ENCODE results near the gene HIBCH. TPM values are rescaled to one million over a fixed set of nuclear protein-coding genes. Genes with fewer than 3 reads are reported as not detected.
"Not testable (repeated sequence)": the region's sequence is repeated elsewhere in the genome, so short reads cannot be mapped to it uniquely, and the experiment has no call there.

HIBCH gene
- total RNA-seq, 1 experiment from 2014 or later, result 24.7 TPM

- H3K27ac ChIP-seq (ENCODE audit: low read depth, low read length); H4K20me1 ChIP-seq (ENCODE audit: insufficient read depth); H3K4me3 ChIP-seq (replicated peaks in 1 of 2; ENCODE audit: low read depth in 1 of 2, low read length in 2 of 2); RAD21 ChIA-PET (ENCODE audit: low non-redundant PET in 1 of 2, low total read pairs in 2 of 2, uncharacterized antibody in 2 of 2, unreplicated experiment in 2 of 2); POLR2A ChIA-PET; H3K9me2 ChIP-seq (ENCODE audit: insufficient read depth); H3K9ac ChIP-seq (ENCODE audit: low read length); BruUV-seq (replicated peaks); H3K27me3 ChIP-seq (ENCODE audit: insufficient read depth, low read length); H2AFZ ChIP-seq (ENCODE audit: low read depth, low read length, poor library complexity, severe bottlenecking); DNase-seq (ENCODE audit: low read depth, low spot score); H3K36me3 ChIP-seq (ENCODE audit: control insufficient read depth in 1 of 2, insufficient read depth in 2 of 2, low read length in 2 of 2); H3K9me3 ChIP-seq (ENCODE audit: control insufficient read depth in 1 of 2, insufficient read depth in 1 of 2, low read depth in 1 of 2, low read length in 2 of 2): not testable (repeated sequence)
- CTCF ChIA-PET, result interaction anchor here (1.0 kb wide), 1 partner anchor 224 kb away, joined by 4 read pairs; no protein-coding TSS in a partner anchor
- Histone ChIP-seq H3K79me2 (ENCODE audit: insufficient read depth, low read length) (peaks cover 49% of the 10 kb centered on the region), H3K4me1 (ENCODE audit: control insufficient read depth in 1 of 2, insufficient read depth in 2 of 2, low read length in 2 of 2) (peaks cover 17 to 19% of the 10 kb centered on the region in 2 experiments), H3K4me2 (ENCODE audit: low read length) (peak overlapping the region; percentile 45)
- intact Hi-C loops (cut with micrococcal nuclease), result loop anchor here (10.0 kb wide), 2 partner anchors 518 to 648 kb away; partner anchors contain the start of gene ASNSD1
- ATAC-seq, result peak; percentile 73
- TF ChIP-seq FOSL1 (IDR thresholded peaks at IDR 0.05; ENCODE audit: low read depth) (peak; percentile 37; the same call in 1 of the 2 replicates), JUND (IDR thresholded peaks at IDR 0.05) (peak; percentile 51)
Observed at GRCh38 chr2:190312635-190313025, 7.0 kb downstream of the HIBCH start.

DNA sequence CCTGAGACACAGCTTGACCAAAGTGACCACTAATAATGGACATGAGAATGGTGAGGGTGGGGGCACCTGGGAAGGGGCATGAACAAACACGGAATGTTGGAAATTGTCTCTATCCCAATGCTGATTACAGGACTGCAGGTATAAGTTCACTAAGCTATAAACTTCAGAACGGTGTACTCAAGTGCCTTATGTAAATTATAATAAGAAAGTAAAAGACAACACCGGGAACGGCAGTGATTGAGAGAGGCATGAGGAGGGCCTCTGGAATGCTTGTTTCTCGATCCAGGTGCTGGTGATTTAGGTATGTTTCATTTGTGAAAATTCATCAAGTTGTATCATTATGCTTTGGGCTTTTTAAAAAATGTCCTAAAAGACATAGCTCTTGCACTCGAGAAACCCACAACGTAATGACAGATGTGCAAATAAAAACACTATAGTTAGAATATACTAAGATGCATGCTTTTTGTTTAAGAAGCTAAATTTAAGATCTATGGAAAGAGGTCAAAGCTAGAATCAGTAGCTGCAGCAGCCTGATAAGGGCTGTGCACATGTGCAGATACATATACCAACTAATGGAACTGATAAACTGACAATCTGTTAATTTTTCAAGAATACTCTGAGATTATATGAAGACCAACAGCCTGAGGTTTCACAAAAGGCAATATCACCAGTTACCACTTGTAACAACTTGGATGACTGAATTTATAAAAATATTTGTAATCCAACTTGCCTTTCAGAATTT, 7.6 kb downstream of the HIBCH start:
- POLR2A ChIA-PET, result no interaction called here
- Histone ChIP-seq H3K9me3 (ENCODE audit: control insufficient read depth in 1 of 2, insufficient read depth in 1 of 2, low read depth in 1 of 2, low read length in 2 of 2) (no peaks in the 10 kb centered on the region), H3K4me2 (ENCODE audit: low read length) (peak overlapping the region; percentile 45), H3K27me3 (ENCODE audit: insufficient read depth, low read length) (no peaks in the 10 kb centered on the region), H4K20me1 (ENCODE audit: insufficient read depth) (no peaks in the 10 kb centered on the region), H2AFZ (ENCODE audit: low read depth, low read length, poor library complexity, severe bottlenecking) (no peak overlapping the region), H3K9me2 (ENCODE audit: insufficient read depth) (no peaks in the 10 kb centered on the region), H3K4me3 (replicated peaks in 1 of 2; ENCODE audit: low read depth in 1 of 2, low read length in 2 of 2) (no peak overlapping the region), H3K4me1 (ENCODE audit: control insufficient read depth in 1 of 2, insufficient read depth in 2 of 2, low read length in 2 of 2) (peaks cover 17 to 19% of the 10 kb centered on the region in 2 experiments), H3K9ac (ENCODE audit: low read length) (no peak overlapping the region), H3K27ac (ENCODE audit: low read depth, low read length) (no peak overlapping the region), H3K36me3 (ENCODE audit: control insufficient read depth in 1 of 2, insufficient read depth in 2 of 2, low read length in 2 of 2) (peaks cover 0 to 3% of the 10 kb centered on the region in 2 experiments; a peak in 2 of 4 replicates), H3K79me2 (ENCODE audit: insufficient read depth, low read length) (peaks cover 43% of the 10 kb centered on the region)
- DNase-seq (ENCODE audit: low read depth, low spot score) (no peak), ATAC-seq (no peak)
- no TSS peak for BruUV-seq (replicated peaks)
- intact Hi-C loops (cut with micrococcal nuclease), result loop anchor here (10.0 kb wide), 2 partner anchors 517 to 647 kb away; partner anchors contain the start of gene ASNSD1
- CTCF ChIA-PET, result interaction anchor here (1.0 kb wide), 1 partner anchor 223 kb away, joined by 4 read pairs; no protein-coding TSS in a partner anchor
- RAD21 ChIA-PET (ENCODE audit: low non-redundant PET in 1 of 2, low total read pairs in 2 of 2, uncharacterized antibody in 2 of 2, unreplicated experiment in 2 of 2), result no interaction called here
- no peak for TF ChIP-seq SIN3A (IDR thresholded peaks at IDR 0.05; ENCODE audit: low read depth)
- TF ChIP-seq MAX (IDR thresholded peaks at IDR 0.05), result no peak
- no peak for TF ChIP-seq RAD21 (IDR thresholded peaks at IDR 0.05; ENCODE audit: low read depth)
- no peak for TF ChIP-seq ELF1 (IDR thresholded peaks at IDR 0.05; ENCODE audit: borderline replicate concordance, low read depth)
- no peak for TF ChIP-seq EZH2 (IDR thresholded peaks at IDR 0.05)
- no peak for TF ChIP-seq ZFX (IDR thresholded peaks at IDR 0.05)
- TF ChIP-seq ZNF274 (IDR thresholded peaks at IDR 0.05; ENCODE audit: low read depth, low read length), result no peak
- TF ChIP-seq EGR1 (IDR thresholded peaks at IDR 0.05; ENCODE audit: low read depth), result no peak
- no peak for TF ChIP-seq FOSL1 (IDR thresholded peaks at IDR 0.05; ENCODE audit: low read depth)
- TF ChIP-seq, protein P1, sequence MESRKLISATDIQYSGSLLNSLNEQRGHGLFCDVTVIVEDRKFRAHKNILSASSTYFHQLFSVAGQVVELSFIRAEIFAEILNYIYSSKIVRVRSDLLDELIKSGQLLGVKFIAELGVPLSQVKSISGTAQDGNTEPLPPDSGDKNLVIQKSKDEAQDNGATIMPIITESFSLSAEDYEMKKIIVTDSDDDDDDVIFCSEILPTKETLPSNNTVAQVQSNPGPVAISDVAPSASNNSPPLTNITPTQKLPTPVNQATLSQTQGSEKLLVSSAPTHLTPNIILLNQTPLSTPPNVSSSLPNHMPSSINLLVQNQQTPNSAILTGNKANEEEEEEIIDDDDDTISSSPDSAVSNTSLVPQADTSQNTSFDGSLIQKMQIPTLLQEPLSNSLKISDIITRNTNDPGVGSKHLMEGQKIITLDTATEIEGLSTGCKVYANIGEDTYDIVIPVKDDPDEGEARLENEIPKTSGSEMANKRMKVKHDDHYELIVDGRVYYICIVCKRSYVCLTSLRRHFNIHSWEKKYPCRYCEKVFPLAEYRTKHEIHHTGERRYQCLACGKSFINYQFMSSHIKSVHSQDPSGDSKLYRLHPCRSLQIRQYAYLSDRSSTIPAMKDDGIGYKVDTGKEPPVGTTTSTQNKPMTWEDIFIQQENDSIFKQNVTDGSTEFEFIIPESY (IDR thresholded peaks at IDR 0.05; ENCODE audit: extremely low read depth, insufficient replicate concordance, low read length), result no peak
- no peak for TF ChIP-seq YY1 (IDR thresholded peaks at IDR 0.05; ENCODE audit: extremely low read depth, insufficient replicate concordance, low read depth, low read length)
- no peak for TF ChIP-seq JUND (IDR thresholded peaks at IDR 0.05)
- no peak for TF ChIP-seq POLR2AphosphoS5 (IDR thresholded peaks at IDR 0.05; ENCODE audit: low read depth, low read length)
- TF ChIP-seq, protein P2, sequence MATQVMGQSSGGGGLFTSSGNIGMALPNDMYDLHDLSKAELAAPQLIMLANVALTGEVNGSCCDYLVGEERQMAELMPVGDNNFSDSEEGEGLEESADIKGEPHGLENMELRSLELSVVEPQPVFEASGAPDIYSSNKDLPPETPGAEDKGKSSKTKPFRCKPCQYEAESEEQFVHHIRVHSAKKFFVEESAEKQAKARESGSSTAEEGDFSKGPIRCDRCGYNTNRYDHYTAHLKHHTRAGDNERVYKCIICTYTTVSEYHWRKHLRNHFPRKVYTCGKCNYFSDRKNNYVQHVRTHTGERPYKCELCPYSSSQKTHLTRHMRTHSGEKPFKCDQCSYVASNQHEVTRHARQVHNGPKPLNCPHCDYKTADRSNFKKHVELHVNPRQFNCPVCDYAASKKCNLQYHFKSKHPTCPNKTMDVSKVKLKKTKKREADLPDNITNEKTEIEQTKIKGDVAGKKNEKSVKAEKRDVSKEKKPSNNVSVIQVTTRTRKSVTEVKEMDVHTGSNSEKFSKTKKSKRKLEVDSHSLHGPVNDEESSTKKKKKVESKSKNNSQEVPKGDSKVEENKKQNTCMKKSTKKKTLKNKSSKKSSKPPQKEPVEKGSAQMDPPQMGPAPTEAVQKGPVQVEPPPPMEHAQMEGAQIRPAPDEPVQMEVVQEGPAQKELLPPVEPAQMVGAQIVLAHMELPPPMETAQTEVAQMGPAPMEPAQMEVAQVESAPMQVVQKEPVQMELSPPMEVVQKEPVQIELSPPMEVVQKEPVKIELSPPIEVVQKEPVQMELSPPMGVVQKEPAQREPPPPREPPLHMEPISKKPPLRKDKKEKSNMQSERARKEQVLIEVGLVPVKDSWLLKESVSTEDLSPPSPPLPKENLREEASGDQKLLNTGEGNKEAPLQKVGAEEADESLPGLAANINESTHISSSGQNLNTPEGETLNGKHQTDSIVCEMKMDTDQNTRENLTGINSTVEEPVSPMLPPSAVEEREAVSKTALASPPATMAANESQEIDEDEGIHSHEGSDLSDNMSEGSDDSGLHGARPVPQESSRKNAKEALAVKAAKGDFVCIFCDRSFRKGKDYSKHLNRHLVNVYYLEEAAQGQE (IDR thresholded peaks at IDR 0.05; ENCODE audit: low read depth), result no peak

Data from HCT116 (cell line).